Hepatocyte (in vitro differentiated cells): ENCODE data around the gene PDGFRB. TPM values are rescaled to one million over a fixed set of nuclear protein-coding genes. Genes with fewer than 3 reads are reported as not detected.

Source experiments
- DNase-seq: peaks from one replicate; pipeline ENCODE4 v3.0.0-alpha.2; 2016; ENCODE audit warnings: low spot score
- H2AFZ ChIP-seq: fragments of 200-600 bp; sonication (generic); 2 replicates; pipeline ENCODE4 v1.6.0; 2016; ENCODE audit warnings: antibody characterized with exemption, mild to moderate bottlenecking
- H3K27ac ChIP-seq: fragments of 200-600 bp; sonication (generic); 2 replicates; pipeline ENCODE4 v1.5.1; 2016; ENCODE audit warnings: mild to moderate bottlenecking
- H3K27me3 ChIP-seq: fragments of 200-600 bp; sonication (generic); 2 replicates; pipeline ENCODE4 v1.6.1; 2016
- H3K36me3 ChIP-seq: fragments of 200-600 bp; sonication (generic); replicated peaks from 2 replicates; pipeline ENCODE4 v1.5.1; 2016; ENCODE audit warnings: low read depth; ENCODE audit not compliant: insufficient read depth
- H3K4me1 ChIP-seq: fragments of 200-600 bp; sonication (generic); 2 replicates; pipeline ENCODE4 v1.5.1; 2016; ENCODE audit warnings: mild to moderate bottlenecking, moderate library complexity; ENCODE audit not compliant: insufficient read depth
- H3K4me2 ChIP-seq: fragments of 200-600 bp; sonication (generic); 2 replicates; pipeline ENCODE4 v1.6.0; 2016
- H3K4me3 ChIP-seq: fragments of 200-600 bp; sonication (generic); 2 replicates; pipeline ENCODE4 v1.5.1; 2016; ENCODE audit warnings: mild to moderate bottlenecking
- H3K79me2 ChIP-seq: fragments of 200-600 bp; sonication (generic); 2 replicates; pipeline ENCODE4 v1.6.0; 2017; ENCODE audit warnings: mild to moderate bottlenecking
- H3K9me2 ChIP-seq: fragments of 200-600 bp; sonication (generic); replicated peaks from 2 replicates; pipeline ENCODE4 v1.6.0; 2017; ENCODE audit warnings: mild to moderate bottlenecking; ENCODE audit not compliant: insufficient read depth
- H3K9me3 ChIP-seq: fragments of 200-600 bp; sonication (generic); 2 replicates; pipeline ENCODE4 v1.5.1; 2016; ENCODE audit warnings: low read depth, mild to moderate bottlenecking
- H4K20me1 ChIP-seq: fragments of 200-600 bp; sonication (generic); 2 replicates; pipeline ENCODE4 v1.6.0; 2016; ENCODE audit warnings: mild to moderate bottlenecking; ENCODE audit not compliant: insufficient read depth, poor library complexity, severe bottlenecking
- CTCF ChIP-seq: fragments of 200-600 bp; sonication (generic); IDR thresholded peaks from 2 replicates; pipeline ENCODE4 v1.5.1; 2016; ENCODE audit warnings: antibody characterized with exemption, mild to moderate bottlenecking; ENCODE audit not compliant: poor library complexity
- EZH2 ChIP-seq: fragments of 200-600 bp; sonication (generic); IDR thresholded peaks from 2 replicates; pipeline ENCODE4 v1.6.1; 2016; ENCODE audit warnings: antibody characterized with exemption, mild to moderate bottlenecking, borderline replicate concordance
- EZH2phosphoT487 ChIP-seq: fragments of 200-600 bp; sonication (generic); IDR thresholded peaks from one replicate; pipeline ENCODE4 v1.6.1; 2018; ENCODE audit warnings: antibody characterized with exemption, mild to moderate bottlenecking, low read depth, moderate library complexity; ENCODE audit not compliant: unreplicated experiment, severe bottlenecking
- WGBS: methylation state at CpG from one replicate; pipeline ENCODE4 v1.1.6; 2016; ENCODE audit warnings: low lambda C conversion rate; ENCODE audit errors: missing lambda C conversion rate; 5-methylcytosine and 5-hydroxymethylcytosine counted together
- polyA plus RNA-seq: library from polyadenylated mRNA; unstranded; fragments of >200 nt; fragmentation: Nextera tagmentation; extraction: Ambion mirVana; gene quantifications from 2 replicates; pipeline ENCODE4 v1.2.1, GENCODE V29; 2016
- total RNA-seq: library from RNA; depleted of rRNA; stranded (reverse); fragments of >200 nt; gene quantifications from 2 replicates; pipeline ENCODE4 v1.2.3, GENCODE V29; 2014

Gene PDGFRB
- total and polyA plus RNA-seq, 2 experiments from 2014 or later, result 55.1 to 55.2 TPM

GRCh38 chr5:150073086-150073625 lies 82.5 kb downstream of the PDGFRB start:
- H2AFZ ChIP-seq, result no peak overlapping the region
- H3K4me1 ChIP-seq, result no peaks in the 10 kb centered on the region
- H3K9me2 ChIP-seq, result no peaks in the 10 kb centered on the region
- H3K36me3 ChIP-seq, result no peaks in the 10 kb centered on the region
- DNase-seq, result no peak
- no peak overlapping the region for H3K4me2 ChIP-seq
- H3K9me3 ChIP-seq, result no peaks in the 10 kb centered on the region
- H3K27me3 ChIP-seq, result no peaks in the 10 kb centered on the region
- no peaks in the 10 kb centered on the region for H4K20me1 ChIP-seq
- TF ChIP-seq CTCF, result no peak
- no peak for TF ChIP-seq EZH2
- no peak for TF ChIP-seq EZH2phosphoT487
- H3K4me3 ChIP-seq, result no peak overlapping the region
- no peaks in the 10 kb centered on the region for H3K79me2 ChIP-seq
- WGBS, result 95% methylated on average over 5 of the region's 5 CpGs
- H3K27ac ChIP-seq, result no peak overlapping the region

- H3K27ac ChIP-seq, result no peak overlapping the region
- TF ChIP-seq EZH2 (no peak), CTCF (no peak), EZH2phosphoT487 (no peak)
- DNase-seq, result no peak
- H3K36me3 ChIP-seq, result no peaks in the 10 kb centered on the region
- H3K4me1 ChIP-seq, result no peaks in the 10 kb centered on the region
- no peaks in the 10 kb centered on the region for H3K27me3 ChIP-seq
- H4K20me1 ChIP-seq, result no peaks in the 10 kb centered on the region
- H3K4me2 ChIP-seq, result no peak overlapping the region
- H3K9me2 ChIP-seq, result no peaks in the 10 kb centered on the region
- no peak overlapping the region for H3K4me3 ChIP-seq
- no peak overlapping the region for H2AFZ ChIP-seq
- no peaks in the 10 kb centered on the region for H3K79me2 ChIP-seq
- WGBS, result 95% methylated on average over 3 of the region's 3 CpGs
- H3K9me3 ChIP-seq, result no peaks in the 10 kb centered on the region
Observed at GRCh38 chr5:150070821-150071220, 84.8 kb downstream of the PDGFRB start.

- no peaks in the 10 kb centered on the region for H3K79me2 ChIP-seq
- H3K4me2 ChIP-seq, result no peak overlapping the region
- no peak overlapping the region for H2AFZ ChIP-seq
- no peak for TF ChIP-seq CTCF
- no peak for TF ChIP-seq EZH2phosphoT487
- TF ChIP-seq EZH2, result no peak
- no peaks in the 10 kb centered on the region for H4K20me1 ChIP-seq
- H3K9me3 ChIP-seq, result no peaks in the 10 kb centered on the region
- WGBS, result 85% methylated on average over 18 of the region's 25 CpGs
- no peak overlapping the region for H3K4me3 ChIP-seq
- H3K27me3 ChIP-seq, result no peaks in the 10 kb centered on the region
- no peaks in the 10 kb centered on the region for H3K4me1 ChIP-seq
- no peak overlapping the region for H3K27ac ChIP-seq
- no peaks in the 10 kb centered on the region for H3K36me3 ChIP-seq
- no peak for DNase-seq
- no peaks in the 10 kb centered on the region for H3K9me2 ChIP-seq
Observed at GRCh38 chr5:150069672-150070627, 85.7 kb downstream of the PDGFRB start.
